Thyroid gland (tissue), 4 donors: ENCODE results near the gene GAS6.

Experiments
- POLR2A ChIP-seq, 2 donors: fragments of 450-650 bp; IDR thresholded peaks; one replicate each; pipeline ENCODE4 v1.6.1; 2017; ENCODE audit warnings: antibody characterized with exemption in 2 of 2, mild to moderate bottlenecking in 2 of 2, moderate library complexity in 1 of 2
- TF ChIP-seq, protein P1 (sequence below), 6 experiments: fragments of 200-600 bp in 3 of 6; fragments of 450-650 bp in 3 of 6; sonication (generic) in 3 of 6; IDR thresholded peaks; one replicate each; pipeline ENCODE4 v1.5.1; 2016 to 2019; ENCODE audit warnings: antibody characterized with exemption in 6 of 6, mild to moderate bottlenecking in 2 of 6, inconsistent platforms in 1 of 6, moderate library complexity in 1 of 6

DNA sequence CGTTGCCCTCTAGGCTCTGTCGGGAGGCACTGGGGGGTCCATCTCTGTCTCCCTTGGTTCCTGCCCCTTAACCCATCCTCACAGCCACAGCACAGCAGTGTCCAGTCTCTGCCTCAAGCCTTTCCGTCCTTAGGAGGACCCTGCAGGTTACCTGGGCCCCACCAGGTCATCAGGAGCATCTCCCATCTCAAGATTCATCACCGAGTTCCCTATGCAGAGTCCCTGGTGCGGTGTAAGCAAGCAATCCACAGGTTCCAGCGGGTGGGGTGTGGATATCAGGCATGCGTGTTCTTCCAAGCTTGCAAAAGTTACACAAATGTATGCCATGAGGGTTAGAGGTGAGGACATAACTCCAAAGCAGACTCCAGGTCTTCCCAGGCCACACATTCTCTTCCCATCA, 20.9 kb upstream of the GAS6 start:
- TF ChIP-seq, protein P1, sequence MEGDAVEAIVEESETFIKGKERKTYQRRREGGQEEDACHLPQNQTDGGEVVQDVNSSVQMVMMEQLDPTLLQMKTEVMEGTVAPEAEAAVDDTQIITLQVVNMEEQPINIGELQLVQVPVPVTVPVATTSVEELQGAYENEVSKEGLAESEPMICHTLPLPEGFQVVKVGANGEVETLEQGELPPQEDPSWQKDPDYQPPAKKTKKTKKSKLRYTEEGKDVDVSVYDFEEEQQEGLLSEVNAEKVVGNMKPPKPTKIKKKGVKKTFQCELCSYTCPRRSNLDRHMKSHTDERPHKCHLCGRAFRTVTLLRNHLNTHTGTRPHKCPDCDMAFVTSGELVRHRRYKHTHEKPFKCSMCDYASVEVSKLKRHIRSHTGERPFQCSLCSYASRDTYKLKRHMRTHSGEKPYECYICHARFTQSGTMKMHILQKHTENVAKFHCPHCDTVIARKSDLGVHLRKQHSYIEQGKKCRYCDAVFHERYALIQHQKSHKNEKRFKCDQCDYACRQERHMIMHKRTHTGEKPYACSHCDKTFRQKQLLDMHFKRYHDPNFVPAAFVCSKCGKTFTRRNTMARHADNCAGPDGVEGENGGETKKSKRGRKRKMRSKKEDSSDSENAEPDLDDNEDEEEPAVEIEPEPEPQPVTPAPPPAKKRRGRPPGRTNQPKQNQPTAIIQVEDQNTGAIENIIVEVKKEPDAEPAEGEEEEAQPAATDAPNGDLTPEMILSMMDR (IDR thresholded peaks at IDR 0.05) = no peak
- no peak for TF ChIP-seq POLR2A (IDR thresholded peaks at IDR 0.05)
